GM18868 (cell line): ENCODE measurements around the gene AP3S2.
"Not testable (repeated sequence)": the region's sequence is repeated elsewhere in the genome, so short reads cannot be mapped to it uniquely, and the experiment has no call there.

Experiments
- ATAC-seq: cut with Tn5 transposase; IDR thresholded peaks from one replicate; pipeline ENCODE4 v1.9.1; 2021; ENCODE audit warnings: mild to moderate bottlenecking, moderate library complexity; ENCODE audit not compliant: unreplicated experiment

AP3S2 gene

GRCh38 chr15:89836267-89837133, 57.3 kb downstream of the AP3S2 start:
- no peak for ATAC-seq

- ATAC-seq: no peak
These were observed 58.6 kb downstream of the AP3S2 start for GRCh38 chr15:89835176-89835564.

- not testable (repeated sequence) for ATAC-seq
These were observed 59.2 kb downstream of the AP3S2 start for GRCh38 chr15:89834465-89835175.

GRCh38 chr15:89833966-89834365, 59.8 kb downstream of the AP3S2 start:
- no peak for ATAC-seq

- no peak for ATAC-seq
These were observed 63.2 kb downstream of the AP3S2 start for GRCh38 chr15:89830639-89831038.

- no peak for ATAC-seq
These were observed 64.0 kb downstream of the AP3S2 start for GRCh38 chr15:89829616-89830440.

GRCh38 chr15:89829161-89829560, 64.6 kb downstream of the AP3S2 start:
- ATAC-seq: no peak

- no peak for ATAC-seq
These were observed 65.3 kb downstream of the AP3S2 start for GRCh38 chr15:89828281-89829145.

- ATAC-seq: no peak
These were observed 66.0 kb downstream of the AP3S2 start for GRCh38 chr15:89827829-89828228.

GRCh38 chr15:89826671-89827655, 66.8 kb downstream of the AP3S2 start:
- ATAC-seq: no peak

- ATAC-seq: no peak
These were observed 68.4 kb downstream of the AP3S2 start for GRCh38 chr15:89825271-89825940.

GRCh38 chr15:89824607-89824867, 69.3 kb downstream of the AP3S2 start:
- no peak for ATAC-seq

- ATAC-seq: no peak
These were observed 69.8 kb downstream of the AP3S2 start for GRCh38 chr15:89823836-89824606.

- ATAC-seq: no peak
These were observed 70.7 kb downstream of the AP3S2 start for GRCh38 chr15:89822951-89823711.

GRCh38 chr15:89822611-89822950, 71.2 kb downstream of the AP3S2 start:
- ATAC-seq: no peak

- ATAC-seq: no peak
These were observed 71.8 kb downstream of the AP3S2 start for GRCh38 chr15:89822026-89822425.
